B cell (primary cell): ENCODE results near the gene MAPKAP1.

ENCODE experiments used
- CTCF ChIP-seq: fragments of 200-600 bp; IDR thresholded peaks from one replicate; pipeline ENCODE4 v1.8.0; 2022; ENCODE audit warnings: antibody characterized with exemption, mild to moderate bottlenecking
- EZH2 ChIP-seq: IDR thresholded peaks from 2 replicates; pipeline ENCODE4 v1.6.1; 2012; ENCODE audit warnings: borderline replicate concordance, low read depth, mild to moderate bottlenecking, moderate library complexity, low read length; ENCODE audit not compliant: insufficient read depth, poor library complexity, severe bottlenecking

GRCh38 chr9:125547368-125547767, 159.6 kb downstream of the MAPKAP1 start:
- no peak for TF ChIP-seq CTCF
- no peak for TF ChIP-seq EZH2
